ENCODE data around the gene HECW1. TPM values are rescaled to one million over a fixed set of nuclear protein-coding genes. Genes with fewer than 3 reads are reported as not detected.
A peak's percentile ranks its signal among the peaks of the same experiment; 100 is the strongest.
"Not testable (repeated sequence)": the region's sequence is repeated elsewhere in the genome, so short reads cannot be mapped to it uniquely, and the experiment has no call there.

Gene HECW1
- total RNA-seq, 1 donor from 2014 or later, result not detected

DNA sequence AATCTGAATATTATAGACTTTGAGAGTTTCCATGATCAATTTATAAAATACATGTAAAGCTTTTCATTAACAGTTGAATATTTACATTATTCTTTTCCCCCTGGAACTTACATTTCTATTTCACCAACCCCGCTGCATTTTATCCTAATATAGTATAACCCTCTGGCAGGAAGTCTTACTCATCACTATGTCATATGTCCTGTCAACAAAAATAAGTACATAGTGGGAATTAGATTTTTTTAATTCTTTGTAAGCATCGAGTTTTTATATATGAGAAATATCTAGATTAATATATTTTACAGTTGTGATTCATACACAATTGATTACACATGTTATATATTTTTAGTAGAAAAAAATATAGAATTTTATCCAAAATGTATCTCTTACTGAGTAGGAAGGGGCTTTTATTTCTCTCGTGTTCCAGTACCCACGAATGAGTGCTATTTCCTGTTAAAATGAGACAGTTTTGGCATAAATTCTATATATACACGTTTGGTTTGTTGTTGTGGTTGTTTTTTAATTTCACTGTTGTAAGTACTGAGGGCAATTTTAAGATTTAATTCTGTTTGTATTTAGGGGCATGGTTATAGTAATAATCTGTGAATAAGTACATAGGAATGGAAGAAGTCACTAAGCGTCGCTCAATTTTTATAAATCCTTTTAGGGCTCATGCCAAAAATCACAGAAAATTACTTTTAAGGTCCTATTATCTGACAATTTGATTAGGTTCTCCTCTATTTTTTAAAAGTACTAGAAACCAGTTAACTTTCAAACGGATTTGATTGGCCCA, 87.1 kb downstream of the HECW1 start:
- DNase-seq (ENCODE audit: low read depth), result no peak
- TF ChIP-seq, protein P1, sequence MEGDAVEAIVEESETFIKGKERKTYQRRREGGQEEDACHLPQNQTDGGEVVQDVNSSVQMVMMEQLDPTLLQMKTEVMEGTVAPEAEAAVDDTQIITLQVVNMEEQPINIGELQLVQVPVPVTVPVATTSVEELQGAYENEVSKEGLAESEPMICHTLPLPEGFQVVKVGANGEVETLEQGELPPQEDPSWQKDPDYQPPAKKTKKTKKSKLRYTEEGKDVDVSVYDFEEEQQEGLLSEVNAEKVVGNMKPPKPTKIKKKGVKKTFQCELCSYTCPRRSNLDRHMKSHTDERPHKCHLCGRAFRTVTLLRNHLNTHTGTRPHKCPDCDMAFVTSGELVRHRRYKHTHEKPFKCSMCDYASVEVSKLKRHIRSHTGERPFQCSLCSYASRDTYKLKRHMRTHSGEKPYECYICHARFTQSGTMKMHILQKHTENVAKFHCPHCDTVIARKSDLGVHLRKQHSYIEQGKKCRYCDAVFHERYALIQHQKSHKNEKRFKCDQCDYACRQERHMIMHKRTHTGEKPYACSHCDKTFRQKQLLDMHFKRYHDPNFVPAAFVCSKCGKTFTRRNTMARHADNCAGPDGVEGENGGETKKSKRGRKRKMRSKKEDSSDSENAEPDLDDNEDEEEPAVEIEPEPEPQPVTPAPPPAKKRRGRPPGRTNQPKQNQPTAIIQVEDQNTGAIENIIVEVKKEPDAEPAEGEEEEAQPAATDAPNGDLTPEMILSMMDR (conservative IDR thresholded peaks at IDR 0.05; ENCODE audit: low read depth, low read length), result no peak
- H3K4me3 ChIP-seq (ENCODE audit: low read depth, low read length), result no peak overlapping the region

DNA sequence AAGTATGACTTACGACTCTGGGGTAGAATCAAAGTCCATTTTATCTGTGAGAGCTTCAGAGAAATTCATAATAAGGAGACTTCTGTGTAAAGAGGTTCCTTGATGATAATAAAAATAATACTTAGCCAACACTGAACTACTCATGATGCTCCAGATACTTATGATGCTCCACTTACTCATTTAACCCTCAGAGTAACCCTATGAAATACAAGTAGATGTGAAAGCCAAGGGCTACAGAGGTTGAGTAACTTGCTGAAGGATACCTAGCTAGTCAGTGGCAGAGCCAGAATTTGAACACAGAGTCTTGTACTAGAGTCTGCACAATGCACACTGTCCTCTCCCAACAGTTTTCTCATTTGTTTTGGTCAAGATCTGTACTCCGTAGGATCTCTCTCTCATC, 89.5 kb downstream of the HECW1 start:
- DNase-seq (ENCODE audit: low read depth), result no peak
- TF ChIP-seq, protein P1 (conservative IDR thresholded peaks at IDR 0.05; ENCODE audit: low read depth, low read length), result no peak
- no peak overlapping the region for H3K4me3 ChIP-seq (ENCODE audit: low read depth, low read length)

DNA sequence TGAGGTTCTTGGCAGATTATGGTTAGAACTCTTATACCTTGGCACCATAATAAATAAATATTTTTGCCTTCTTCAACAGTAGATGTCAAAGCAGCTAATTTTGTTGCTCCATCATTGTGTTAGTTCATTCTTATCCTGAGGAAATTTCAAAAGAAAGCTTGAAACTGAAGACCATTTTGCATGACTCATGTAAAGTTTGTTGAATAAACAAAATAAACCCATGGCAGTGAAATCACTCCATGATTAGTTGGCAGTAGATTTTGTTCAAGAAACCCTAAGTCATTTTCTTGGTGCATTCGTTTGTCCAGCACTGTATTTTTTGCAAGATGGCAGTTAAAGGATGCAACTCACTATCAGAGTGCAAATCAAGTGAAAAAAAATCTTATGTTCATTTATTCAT, 91.6 kb downstream of the HECW1 start:
- no peak overlapping the region for H3K4me3 ChIP-seq (ENCODE audit: low read depth, low read length)
- DNase-seq (ENCODE audit: low read depth), result no peak
- TF ChIP-seq, protein P1 (conservative IDR thresholded peaks at IDR 0.05; ENCODE audit: low read depth, low read length), result no peak

DNA sequence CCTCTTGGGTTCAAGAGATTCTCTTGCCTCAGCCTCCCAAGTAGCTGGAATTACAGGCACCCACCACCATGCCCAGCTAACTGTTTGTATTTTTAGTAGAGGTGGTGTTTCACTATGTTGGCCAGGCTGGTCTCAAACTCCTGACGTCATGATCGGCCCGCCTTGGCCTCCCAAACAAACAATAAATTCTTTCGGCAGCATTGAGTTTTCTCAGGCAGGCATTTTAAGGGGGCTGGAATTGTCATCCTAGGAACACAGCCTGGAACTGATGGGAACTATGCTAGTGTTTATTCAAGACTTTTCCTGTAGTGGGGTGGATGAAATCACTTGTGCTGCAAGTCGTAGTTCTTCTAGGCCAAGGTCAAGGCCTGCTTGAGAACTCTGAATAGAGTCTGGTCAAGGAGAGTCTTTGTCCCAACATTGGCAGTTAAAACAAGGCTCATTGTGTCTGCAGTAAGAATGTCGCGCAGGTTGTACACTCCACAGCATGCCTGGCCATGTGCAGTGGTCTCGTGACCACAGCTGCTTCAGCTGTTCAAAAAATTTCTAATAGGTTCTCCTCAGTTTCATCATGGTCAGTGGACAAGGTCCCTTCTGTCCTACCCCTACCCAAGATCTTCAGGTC, 92.8 kb downstream of the HECW1 start:
- no peak for DNase-seq (ENCODE audit: low read depth)
- TF ChIP-seq, protein P1 (conservative IDR thresholded peaks at IDR 0.05; ENCODE audit: low read depth, low read length), result no peak
- H3K4me3 ChIP-seq (ENCODE audit: low read depth, low read length), result no peak overlapping the region

DNA sequence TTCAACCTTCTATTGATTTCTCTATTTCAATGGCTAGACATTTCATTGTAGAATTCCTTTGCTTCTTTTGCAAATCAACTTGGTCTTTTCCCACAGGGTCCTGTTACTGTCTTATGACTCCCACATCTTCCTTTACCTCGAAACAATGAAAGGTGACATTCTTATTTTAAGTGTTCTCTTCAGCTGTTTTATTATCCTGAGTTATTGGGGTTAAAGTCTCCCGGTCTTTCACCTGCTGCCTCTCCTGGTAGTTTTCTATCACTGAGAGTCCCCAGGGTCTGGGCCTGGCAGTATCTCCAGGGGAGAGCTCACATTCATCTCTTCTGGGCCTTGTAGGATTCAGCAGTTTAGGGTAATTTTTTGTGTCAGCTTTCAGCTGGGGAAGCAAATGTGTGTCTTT, 95.8 kb downstream of the HECW1 start:
- no peak for DNase-seq (ENCODE audit: low read depth)
- TF ChIP-seq, protein P1 (conservative IDR thresholded peaks at IDR 0.05; ENCODE audit: low read depth, low read length), result no peak

DNA sequence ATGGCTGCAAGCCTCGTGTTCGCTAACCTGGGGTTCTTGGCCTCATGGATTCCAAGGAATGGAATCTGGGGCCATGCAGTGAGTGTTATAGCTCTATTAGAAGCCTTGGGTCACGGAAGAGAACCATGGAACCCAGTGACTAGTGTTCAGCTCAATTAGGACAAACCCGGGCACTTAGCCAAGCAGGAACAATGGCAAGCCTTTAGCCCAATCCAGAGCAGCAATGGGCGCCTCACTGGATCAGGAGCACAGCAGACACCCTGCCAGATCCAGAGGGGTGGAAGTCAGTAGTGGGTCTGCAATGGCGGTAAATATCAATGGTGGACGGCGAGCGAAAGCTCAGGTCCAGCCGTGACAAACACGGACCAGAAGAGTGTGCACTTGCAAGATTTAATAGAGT, 98.1 kb downstream of the HECW1 start:
- not testable (repeated sequence) for DNase-seq (ENCODE audit: low read depth); H3K4me3 ChIP-seq (ENCODE audit: low read depth, low read length)

More for the DNA sequence above, 95.8 kb downstream of the HECW1 start:
- no peak overlapping the region for H3K4me3 ChIP-seq (ENCODE audit: low read depth, low read length)

DNA sequence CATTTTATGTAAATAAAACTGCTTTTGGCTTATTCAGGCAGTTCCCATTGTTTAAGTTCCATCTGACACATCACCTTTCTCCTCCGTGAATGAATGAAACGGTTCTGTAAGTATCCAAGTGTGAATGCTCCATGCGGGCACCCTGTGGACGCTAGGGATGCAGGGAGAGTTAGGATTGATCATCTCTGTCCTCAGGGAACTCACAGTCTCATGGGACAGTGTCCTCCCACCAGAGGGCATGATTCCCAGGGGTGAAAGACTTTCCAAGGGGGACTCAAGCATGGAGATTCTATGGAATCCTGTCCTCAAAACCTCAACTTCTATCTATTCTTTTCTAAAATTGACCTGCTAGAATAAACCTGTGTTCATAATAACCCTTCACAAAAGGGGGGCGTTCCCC, 98.8 kb downstream of the HECW1 start:
- TF ChIP-seq, protein P1 (conservative IDR thresholded peaks at IDR 0.05; ENCODE audit: low read depth, low read length), result peak; percentile 53
- no peak for DNase-seq (ENCODE audit: low read depth)
- H3K4me3 ChIP-seq (ENCODE audit: low read depth, low read length), result no peak overlapping the region

Data from epithelial cell of proximal tubule (primary cell).